HEK293 (cell line): ENCODE data around the gene PARP6.

Experiments
- CTCF ChIA-PET: fragments of 350-600 bp; formaldehyde crosslinking; extraction: SDS; loops from one replicate; lab custom pipeline; 2021; ENCODE audit warnings: antibody characterized with exemption; lab: Yijun Ruan, JAX
- POLR2A ChIA-PET: fragments of 300-600 bp; formaldehyde crosslinking; extraction: SDS; loops from one replicate; lab custom pipeline; 2020; ENCODE audit warnings: antibody characterized with exemption, inconsistent platforms; lab: Yijun Ruan, JAX
- H3K27ac ChIP-seq: fragments of 200-500 bp; sonication (Bioruptor generic); 2 replicates; pipeline ENCODE4 v1.5.1; 2014; ENCODE audit warnings: low read depth, low read length, control low read depth, inconsistent platforms; ENCODE audit errors: extremely low read depth
- H3K36me3 ChIP-seq, 2 experiments: fragments of 200-500 bp in 1 of 2; sonication (Bioruptor generic) in 1 of 2; 1 replicate in 1 of 2; 2 replicates in 1 of 2; pipeline ENCODE4 v1.5.1; 2014 to 2017; ENCODE audit warnings: inconsistent platforms in 2 of 2, low read length in 2 of 2; ENCODE audit not compliant: control insufficient read depth in 2 of 2, insufficient read depth in 1 of 2
- H3K4me1 ChIP-seq: fragments of 200-500 bp; sonication (Bioruptor generic); 2 replicates; pipeline ENCODE4 v1.5.1; 2014; ENCODE audit warnings: mild to moderate bottlenecking, low read length, inconsistent platforms; ENCODE audit not compliant: control insufficient read depth, insufficient read depth
- H3K4me3 ChIP-seq: 2 replicates; pipeline ENCODE4 v1.5.1; 2011; ENCODE audit warnings: low read depth, mild to moderate bottlenecking, control low read depth, low read length, moderate library complexity
- H3K9me3 ChIP-seq: fragments of 200-500 bp; sonication (Bioruptor generic); 2 replicates; pipeline ENCODE4 v1.5.1; 2014; ENCODE audit warnings: low read depth, low read length, inconsistent platforms; ENCODE audit not compliant: control insufficient read depth, insufficient read depth
- GFI1B ChIP-seq: fragments of 450-650 bp; formaldehyde crosslinking; IDR thresholded peaks from 2 replicates; pipeline ENCODE4 v1.5.1; 2016; ENCODE audit warnings: missing biosample characterization, missing genetic modification characterization
- MYNN ChIP-seq: fragments of 450-650 bp; formaldehyde crosslinking; IDR thresholded peaks from 2 replicates; pipeline ENCODE4 v1.5.1; 2016; ENCODE audit warnings: missing biosample characterization, missing genetic modification characterization, borderline replicate concordance
- ZBTB10 ChIP-seq: fragments of 450-650 bp; formaldehyde crosslinking; IDR thresholded peaks from 2 replicates; pipeline ENCODE4 v1.5.1; 2016; ENCODE audit warnings: missing biosample characterization, missing genetic modification characterization
- ZNF114 ChIP-seq: fragments of 450-650 bp; formaldehyde crosslinking; IDR thresholded peaks from 2 replicates; pipeline ENCODE4 v1.5.0; 2017; ENCODE audit warnings: missing biosample characterization, missing genetic modification characterization
- ZNF155 ChIP-seq: fragments of 450-650 bp; formaldehyde crosslinking; IDR thresholded peaks from 2 replicates; pipeline ENCODE4 v1.5.1; 2016; ENCODE audit warnings: missing biosample characterization, missing genetic modification characterization
- ZNF2 ChIP-seq: fragments of 450-650 bp; formaldehyde crosslinking; IDR thresholded peaks from 2 replicates; pipeline ENCODE4 v1.5.1; 2016; ENCODE audit warnings: missing biosample characterization, missing genetic modification characterization
- ZNF302 ChIP-seq: fragments of 450-650 bp; formaldehyde crosslinking; IDR thresholded peaks from 2 replicates; pipeline ENCODE4 v1.5.1; 2016; ENCODE audit warnings: missing biosample characterization, missing genetic modification characterization, low read depth
- ZNF335 ChIP-seq: fragments of 450-650 bp; formaldehyde crosslinking; conservative IDR thresholded peaks from 2 replicates; pipeline ENCODE4 v1.5.1; 2016; ENCODE audit warnings: missing biosample characterization, missing genetic modification characterization
- ZNF394 ChIP-seq: fragments of 450-650 bp; formaldehyde crosslinking; IDR thresholded peaks from 2 replicates; pipeline ENCODE4 v1.5.1; 2016; ENCODE audit warnings: missing biosample characterization, missing genetic modification characterization, mild to moderate bottlenecking, moderate library complexity, borderline replicate concordance
- ZNF510 ChIP-seq: fragments of 450-650 bp; formaldehyde crosslinking; IDR thresholded peaks from 2 replicates; pipeline ENCODE4 v1.5.1; 2018; ENCODE audit warnings: mild to moderate bottlenecking, missing genetic modification characterization, missing biosample characterization; ENCODE audit not compliant: insufficient replicate concordance
- ZNF555 ChIP-seq: fragments of 450-650 bp; formaldehyde crosslinking; conservative IDR thresholded peaks from 2 replicates; pipeline ENCODE4 v1.5.1; 2017; ENCODE audit warnings: missing biosample characterization, mild to moderate bottlenecking, missing genetic modification characterization, inconsistent platforms
- ZNF558 ChIP-seq: fragments of 450-650 bp; formaldehyde crosslinking; IDR thresholded peaks from 2 replicates; pipeline ENCODE4 v1.5.1; 2016; ENCODE audit warnings: missing biosample characterization, missing genetic modification characterization
- ZNF600 ChIP-seq: fragments of 450-650 bp; formaldehyde crosslinking; IDR thresholded peaks from 2 replicates; pipeline ENCODE4 v1.5.1; 2016; ENCODE audit warnings: missing biosample characterization, missing genetic modification characterization
- ZNF623 ChIP-seq: fragments of 450-650 bp; formaldehyde crosslinking; IDR thresholded peaks from 2 replicates; pipeline ENCODE4 v1.5.1; 2016; ENCODE audit warnings: missing biosample characterization, missing genetic modification characterization
- ZNF639 ChIP-seq: fragments of 450-650 bp; formaldehyde crosslinking; IDR thresholded peaks from 2 replicates; pipeline ENCODE4 v1.5.1; 2016; ENCODE audit warnings: missing biosample characterization, missing genetic modification characterization
- ZNF664 ChIP-seq: fragments of 450-650 bp; formaldehyde crosslinking; IDR thresholded peaks from 2 replicates; pipeline ENCODE4 v1.5.1; 2016; ENCODE audit warnings: missing biosample characterization, missing genetic modification characterization
- ZNF677 ChIP-seq: fragments of 450-650 bp; IDR thresholded peaks from 2 replicates; pipeline ENCODE4 v1.5.0; 2018; ENCODE audit warnings: missing biosample characterization, mild to moderate bottlenecking, missing genetic modification characterization, moderate library complexity
- ZSCAN23 ChIP-seq: fragments of 450-650 bp; formaldehyde crosslinking; IDR thresholded peaks from 2 replicates; pipeline ENCODE4 v1.5.1; 2016; ENCODE audit warnings: missing biosample characterization, missing genetic modification characterization
- ZSCAN4 ChIP-seq: fragments of 450-650 bp; formaldehyde crosslinking; IDR thresholded peaks from 2 replicates; pipeline ENCODE4 v1.5.1; 2017; ENCODE audit warnings: missing biosample characterization, missing genetic modification characterization
- TF ChIP-seq, protein P1 (sequence below): fragments of 450-650 bp; formaldehyde crosslinking; IDR thresholded peaks from 2 replicates; pipeline ENCODE4 v1.5.1; 2016; ENCODE audit warnings: missing biosample characterization, missing genetic modification characterization
- TF ChIP-seq, protein P2 (sequence below): fragments of 450-650 bp; formaldehyde crosslinking; IDR thresholded peaks from 2 replicates; pipeline ENCODE4 v1.5.1; 2016; ENCODE audit warnings: missing biosample characterization, missing genetic modification characterization
- TF ChIP-seq, protein P3 (sequence below): fragments of 450-650 bp; formaldehyde crosslinking; IDR thresholded peaks from 2 replicates; pipeline ENCODE4; 2016; ENCODE audit warnings: missing biosample characterization, missing genetic modification characterization
- TF ChIP-seq, protein P4 (sequence below): fragments of 450-650 bp; formaldehyde crosslinking; IDR thresholded peaks from 2 replicates; pipeline ENCODE4 v1.5.1; 2016; ENCODE audit warnings: missing biosample characterization, missing genetic modification characterization, borderline replicate concordance

The PARP6 gene

DNA sequence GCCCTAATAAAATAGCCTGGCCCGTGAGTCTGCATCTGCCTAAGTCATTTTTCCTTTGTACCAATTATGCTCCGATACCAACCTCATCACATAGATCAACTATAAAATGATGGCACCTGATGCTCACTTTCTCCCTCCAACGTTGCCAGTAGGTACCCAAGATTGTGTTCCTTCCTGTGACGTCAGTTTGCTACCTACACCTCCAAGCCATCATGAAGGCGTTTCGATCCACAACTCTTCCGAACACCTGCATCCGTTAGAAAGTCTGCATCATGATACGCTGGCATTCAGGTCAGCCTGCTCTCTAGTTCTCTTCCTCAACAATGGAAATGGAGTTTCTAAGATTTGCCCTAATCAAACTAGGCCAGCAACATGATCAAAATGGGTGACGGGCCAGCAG lies 49.1 kb downstream of the PARP6 start:
- ChIA-PET POLR2A (interaction anchor here (4.4 kb wide), 1 partner anchor 7 kb away, joined by 34 read pairs; the partner anchor contains the start of gene PKM), CTCF (interaction anchor here (0.5 to 0.9 kb wide), 2 partner anchors 12 to 51 kb away, joined by 3 to 6 read pairs; no protein-coding TSS in a partner anchor)
- no peaks in the 10 kb centered on the region for H3K9me3 ChIP-seq
- no peak overlapping the region for H3K4me3 ChIP-seq
- peaks cover 29% of the 10 kb centered on the region; the same call in 1 of the 2 replicates for H3K4me1 ChIP-seq
- peaks cover 60 to 71% of the 10 kb centered on the region in 2 experiments for H3K36me3 ChIP-seq
- TF ChIP-seq ZSCAN4 (tag by site-specific recombination) (no peak), ZNF302 (tag by site-specific recombination) (no peak), ZNF510 (tag by site-specific recombination) (no peak), ZNF639 (tag by site-specific recombination) (no peak), ZNF600 (no peak), ZNF2 (tag by site-specific recombination) (no peak), ZNF664 (tag by site-specific recombination) (no peak), ZNF558 (tag by site-specific recombination) (no peak), ZNF555 (tag by site-specific recombination) (no peak), ZNF394 (no peak), ZNF335 (tag by site-specific recombination) (no peak), GFI1B (tag by site-specific recombination) (no peak)
- TF ChIP-seq, protein P1, sequence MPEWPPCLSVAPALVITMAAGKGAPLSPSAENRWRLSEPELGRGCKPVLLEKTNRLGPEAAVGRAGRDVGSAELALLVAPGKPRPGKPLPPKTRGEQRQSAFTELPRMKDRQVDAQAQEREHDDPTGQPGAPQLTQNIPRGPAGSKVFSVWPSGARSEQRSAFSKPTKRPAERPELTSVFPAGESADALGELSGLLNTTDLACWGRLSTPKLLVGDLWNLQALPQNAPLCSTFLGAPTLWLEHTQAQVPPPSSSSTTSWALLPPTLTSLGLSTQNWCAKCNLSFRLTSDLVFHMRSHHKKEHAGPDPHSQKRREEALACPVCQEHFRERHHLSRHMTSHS = no peak
- TF ChIP-seq, protein P2, sequence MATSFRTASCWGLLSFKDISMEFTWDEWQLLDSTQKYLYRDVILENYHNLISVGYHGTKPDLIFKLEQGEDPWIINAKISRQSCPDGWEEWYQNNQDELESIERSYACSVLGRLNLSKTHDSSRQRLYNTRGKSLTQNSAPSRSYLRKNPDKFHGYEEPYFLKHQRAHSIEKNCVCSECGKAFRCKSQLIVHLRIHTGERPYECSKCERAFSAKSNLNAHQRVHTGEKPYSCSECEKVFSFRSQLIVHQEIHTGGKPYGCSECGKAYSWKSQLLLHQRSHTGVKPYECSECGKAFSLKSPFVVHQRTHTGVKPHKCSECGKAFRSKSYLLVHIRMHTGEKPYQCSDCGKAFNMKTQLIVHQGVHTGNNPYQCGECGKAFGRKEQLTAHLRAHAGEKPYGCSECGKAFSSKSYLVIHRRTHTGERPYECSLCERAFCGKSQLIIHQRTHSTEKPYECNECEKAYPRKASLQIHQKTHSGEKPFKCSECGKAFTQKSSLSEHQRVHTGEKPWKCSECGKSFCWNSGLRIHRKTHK (tag by site-specific recombination) = no peak
- TF ChIP-seq, protein P3, sequence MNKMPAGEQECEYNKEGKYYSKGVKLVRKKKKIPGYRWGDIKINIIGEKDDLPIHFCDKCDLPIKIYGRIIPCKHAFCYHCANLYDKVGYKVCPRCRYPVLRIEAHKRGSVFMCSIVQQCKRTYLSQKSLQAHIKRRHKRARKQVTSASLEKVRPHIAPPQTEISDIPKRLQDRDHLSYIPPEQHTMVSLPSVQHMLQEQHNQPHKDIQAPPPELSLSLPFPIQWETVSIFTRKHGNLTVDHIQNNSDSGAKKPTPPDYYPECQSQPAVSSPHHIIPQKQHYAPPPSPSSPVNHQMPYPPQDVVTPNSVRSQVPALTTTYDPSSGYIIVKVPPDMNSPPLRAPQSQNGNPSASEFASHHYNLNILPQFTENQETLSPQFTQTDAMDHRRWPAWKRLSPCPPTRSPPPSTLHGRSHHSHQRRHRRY (tag by site-specific recombination) = no peak
- peak overlapping the region; percentile 3; the same call in 1 of the 2 replicates for H3K27ac ChIP-seq

DNA sequence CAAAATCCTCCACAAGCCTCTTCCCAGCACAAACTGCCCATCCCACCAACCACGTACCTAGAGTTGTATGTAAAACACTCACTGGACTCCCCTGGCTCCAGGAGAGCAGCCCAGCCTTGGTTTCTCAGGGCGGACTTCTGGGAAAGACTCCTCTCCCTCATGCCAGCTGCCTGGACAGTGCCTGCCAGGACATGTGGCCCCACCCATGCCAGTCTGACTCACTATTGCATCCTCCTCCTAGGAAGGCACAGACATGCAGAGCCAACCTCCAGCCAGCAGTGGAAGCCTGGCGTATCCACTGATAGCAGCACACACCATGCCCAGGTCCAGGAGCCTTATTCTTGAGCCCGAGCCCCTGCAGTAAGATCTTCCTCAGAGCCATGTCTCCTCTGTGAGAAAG lies 50.0 kb downstream of the PARP6 start:
- 0 out of 2 replicates have a peak overlapping the region, but pooled peaks have one; percentile 21 for H3K27ac ChIP-seq
- no peak overlapping the region for H3K4me3 ChIP-seq
- ChIA-PET POLR2A (interaction anchor here (0.6 to 4.4 kb wide), 5 partner anchors 8 to 310 kb away, joined by 4 to 34 read pairs (median 8); partner anchors contain the start of gene PKM), CTCF (interaction anchor here (0.6 to 1.0 kb wide), 4 partner anchors 22 to 1476 kb away, joined by 3 to 10 read pairs (median 4); partner anchors contain the start of gene GRAMD2A)
- H3K4me1 ChIP-seq = peaks cover 29% of the 10 kb centered on the region; the same call in 1 of the 2 replicates
- no peaks in the 10 kb centered on the region for H3K9me3 ChIP-seq
- peaks cover 69 to 80% of the 10 kb centered on the region in 2 experiments for H3K36me3 ChIP-seq
- TF ChIP-seq MYNN (tag by site-specific recombination) = no peak
- TF ChIP-seq ZNF155 (tag by site-specific recombination) = no peak
- no peak for TF ChIP-seq ZSCAN23
- TF ChIP-seq ZNF114 (tag by site-specific recombination) = no peak
- TF ChIP-seq ZBTB10 (tag by site-specific recombination) = no peak
- no peak for TF ChIP-seq ZNF677 (tag by site-specific recombination)
- no peak for TF ChIP-seq ZNF623 (tag by site-specific recombination)
- TF ChIP-seq, protein P4, sequence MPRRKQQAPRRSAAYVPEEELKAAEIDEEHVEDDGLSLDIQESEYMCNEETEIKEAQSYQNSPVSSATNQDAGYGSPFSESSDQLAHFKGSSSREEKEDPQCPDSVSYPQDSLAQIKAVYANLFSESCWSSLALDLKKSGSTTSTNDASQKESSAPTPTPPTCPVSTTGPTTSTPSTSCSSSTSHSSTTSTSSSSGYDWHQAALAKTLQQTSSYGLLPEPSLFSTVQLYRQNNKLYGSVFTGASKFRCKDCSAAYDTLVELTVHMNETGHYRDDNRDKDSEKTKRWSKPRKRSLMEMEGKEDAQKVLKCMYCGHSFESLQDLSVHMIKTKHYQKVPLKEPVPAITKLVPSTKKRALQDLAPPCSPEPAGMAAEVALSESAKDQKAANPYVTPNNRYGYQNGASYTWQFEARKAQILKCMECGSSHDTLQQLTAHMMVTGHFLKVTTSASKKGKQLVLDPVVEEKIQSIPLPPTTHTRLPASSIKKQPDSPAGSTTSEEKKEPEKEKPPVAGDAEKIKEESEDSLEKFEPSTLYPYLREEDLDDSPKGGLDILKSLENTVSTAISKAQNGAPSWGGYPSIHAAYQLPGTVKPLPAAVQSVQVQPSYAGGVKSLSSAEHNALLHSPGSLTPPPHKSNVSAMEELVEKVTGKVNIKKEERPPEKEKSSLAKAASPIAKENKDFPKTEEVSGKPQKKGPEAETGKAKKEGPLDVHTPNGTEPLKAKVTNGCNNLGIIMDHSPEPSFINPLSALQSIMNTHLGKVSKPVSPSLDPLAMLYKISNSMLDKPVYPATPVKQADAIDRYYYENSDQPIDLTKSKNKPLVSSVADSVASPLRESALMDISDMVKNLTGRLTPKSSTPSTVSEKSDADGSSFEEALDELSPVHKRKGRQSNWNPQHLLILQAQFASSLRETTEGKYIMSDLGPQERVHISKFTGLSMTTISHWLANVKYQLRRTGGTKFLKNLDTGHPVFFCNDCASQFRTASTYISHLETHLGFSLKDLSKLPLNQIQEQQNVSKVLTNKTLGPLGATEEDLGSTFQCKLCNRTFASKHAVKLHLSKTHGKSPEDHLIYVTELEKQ (tag by site-specific recombination) = no peak
